HCEC 1CT (cell line): ENCODE measurements around the gene UMAD1.
A peak's percentile ranks its signal among the peaks of the same experiment; 100 is the strongest.

Experiments used
- DNase-seq: peaks from one replicate; pipeline ENCODE4 v3.0.0-alpha.2; 2017

Gene UMAD1

GRCh38 chr7:7897949-7898515 lies 257.5 kb downstream of the UMAD1 start:
- no peak for DNase-seq

DNA sequence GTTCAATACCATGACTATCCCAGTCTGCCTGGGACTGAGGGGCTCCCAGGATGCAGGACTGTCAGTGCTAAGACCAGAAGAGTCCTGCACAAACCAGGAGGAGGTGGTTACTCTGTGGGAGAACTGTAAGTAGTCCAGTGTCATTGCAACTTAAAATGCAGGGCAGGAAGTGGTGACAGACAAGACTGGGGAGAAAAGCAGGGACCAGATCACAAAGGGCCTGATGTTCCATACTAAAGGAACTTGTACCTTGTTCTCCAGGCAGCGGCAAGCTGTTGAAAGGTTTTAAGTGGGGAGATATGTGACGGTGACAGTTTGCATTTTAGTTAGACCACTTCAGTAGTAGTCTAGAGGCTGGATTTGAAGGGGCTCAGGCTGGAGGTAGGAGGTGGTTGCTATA lies 262.3 kb downstream of the UMAD1 start:
- no peak for DNase-seq

DNA sequence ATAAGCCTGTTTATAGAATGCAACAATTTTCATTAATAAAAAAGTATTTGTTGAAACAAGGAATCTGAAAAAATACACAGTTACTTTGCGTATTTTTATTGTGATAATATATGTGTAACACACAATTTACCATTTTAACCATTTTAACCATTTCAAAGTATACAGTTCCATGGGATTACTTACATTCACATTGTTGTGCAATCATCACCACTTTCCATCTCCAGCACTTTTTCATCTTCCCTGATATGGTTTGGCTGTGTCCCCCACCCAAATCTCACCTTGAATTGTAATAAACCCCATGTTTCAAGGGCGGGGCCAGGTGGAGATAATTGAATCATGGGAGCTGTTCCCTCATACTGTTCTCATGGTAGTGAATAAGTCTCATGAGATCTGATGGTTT lies 266.8 kb downstream of the UMAD1 start:
- no peak for DNase-seq

- DNase-seq = no peak
Observed at GRCh38 chr7:7908622-7909145, 268.1 kb downstream of the UMAD1 start.

DNA sequence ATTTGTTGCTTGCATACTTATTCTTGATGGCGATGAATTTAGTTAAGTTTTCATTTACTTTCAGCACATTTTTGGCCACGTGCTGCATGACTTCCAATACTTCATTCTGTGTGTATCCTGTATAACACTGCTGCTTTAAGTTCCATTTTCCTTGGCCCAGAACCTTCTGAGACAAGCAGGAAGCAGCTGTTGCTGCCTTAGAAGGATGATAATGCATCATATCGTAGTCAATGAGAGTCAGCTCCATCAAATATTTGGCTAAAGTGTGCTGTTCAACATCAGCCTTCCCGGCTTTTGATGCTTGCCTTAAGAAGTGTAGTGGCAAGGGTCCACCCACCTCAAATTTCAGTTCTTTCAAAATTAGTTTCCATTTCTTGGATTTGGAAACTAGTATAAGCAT lies 268.8 kb downstream of the UMAD1 start:
- no peak for DNase-seq

GRCh38 chr7:7911369-7912123 lies 271.0 kb downstream of the UMAD1 start:
- DNase-seq = peak; percentile 75

GRCh38 chr7:7912937-7913336 lies 272.4 kb downstream of the UMAD1 start:
- DNase-seq = no peak

- peak; percentile 52 for DNase-seq
Observed at GRCh38 chr7:7913504-7913903, 273.0 kb downstream of the UMAD1 start.

GRCh38 chr7:7914547-7914946 lies 274.0 kb downstream of the UMAD1 start:
- DNase-seq = no peak

DNA sequence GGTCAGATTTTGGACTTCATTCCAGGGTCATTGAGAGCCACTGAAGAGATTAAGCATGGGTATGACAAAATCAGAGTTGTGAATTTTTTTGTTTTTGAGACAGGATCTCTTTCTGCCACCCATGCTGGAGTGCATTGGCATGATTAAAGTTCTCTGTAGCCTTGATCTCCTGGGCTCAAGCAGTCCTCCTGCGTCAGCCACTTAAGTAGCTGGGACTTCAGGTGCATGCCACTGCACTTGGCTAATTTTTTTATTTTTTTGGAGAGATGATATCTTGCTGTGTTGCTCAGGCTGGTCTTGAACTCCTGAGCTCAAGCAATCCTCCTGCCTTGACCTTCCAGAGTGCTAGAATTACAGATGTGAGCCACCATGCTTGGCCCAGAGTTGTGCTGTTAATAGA lies 275.5 kb downstream of the UMAD1 start:
- no peak for DNase-seq

DNA sequence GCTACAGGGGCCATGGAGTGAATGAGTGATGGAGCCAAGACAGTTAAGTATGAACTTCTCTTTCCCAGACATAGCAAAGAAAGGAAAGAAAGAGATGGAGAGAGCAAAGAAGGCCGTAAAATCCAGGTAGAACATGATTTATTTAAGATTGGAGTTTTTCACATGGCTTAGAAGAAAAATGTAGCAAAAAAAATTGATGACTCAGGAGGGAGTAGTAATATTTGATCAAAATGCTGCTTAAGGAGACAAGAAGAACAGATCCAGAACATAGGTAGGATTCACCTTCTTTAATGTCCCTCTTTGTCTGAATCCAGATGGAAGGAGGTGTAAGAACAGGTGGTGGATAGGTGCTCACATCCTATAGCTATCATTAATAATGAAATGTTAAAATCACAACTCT lies 277.0 kb downstream of the UMAD1 start:
- no peak for DNase-seq

DNA sequence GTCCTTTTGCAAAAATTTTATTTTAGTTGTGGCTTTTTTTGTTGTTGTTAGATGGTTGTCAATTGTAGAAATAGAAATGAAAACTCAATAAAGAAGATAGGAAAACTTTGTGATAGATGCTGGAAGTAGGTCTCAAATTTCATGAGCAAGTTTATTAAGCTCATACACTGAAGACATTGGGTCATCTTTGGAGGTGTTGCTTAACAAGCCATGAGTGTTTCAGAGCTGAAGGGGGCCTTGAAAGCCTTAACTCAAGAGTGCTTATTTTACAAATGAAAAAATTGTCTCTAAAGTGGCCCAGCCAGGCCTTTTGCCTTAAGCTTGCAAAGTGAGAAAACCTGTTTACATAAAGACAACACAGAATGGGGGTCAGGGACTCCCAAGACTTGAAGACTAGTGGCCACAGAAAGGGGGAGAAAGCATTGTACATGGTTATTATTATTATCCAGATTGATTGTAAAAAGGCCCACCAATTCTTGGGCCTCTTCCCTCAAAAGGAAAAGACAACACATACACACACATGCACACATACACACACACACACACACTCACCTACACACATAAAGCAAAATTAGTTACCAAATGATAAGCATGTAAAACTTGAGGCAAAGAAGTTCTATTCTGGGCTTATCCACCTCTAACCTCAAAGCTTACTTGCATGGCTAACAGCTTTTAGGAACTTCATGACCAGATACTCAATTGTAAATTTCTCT lies 278.3 kb downstream of the UMAD1 start:
- DNase-seq = no peak

- no peak for DNase-seq
Observed at GRCh38 chr7:7919449-7919945, 278.9 kb downstream of the UMAD1 start.

- no peak for DNase-seq
Observed at GRCh38 chr7:7920056-7920455, 279.5 kb downstream of the UMAD1 start.

DNA sequence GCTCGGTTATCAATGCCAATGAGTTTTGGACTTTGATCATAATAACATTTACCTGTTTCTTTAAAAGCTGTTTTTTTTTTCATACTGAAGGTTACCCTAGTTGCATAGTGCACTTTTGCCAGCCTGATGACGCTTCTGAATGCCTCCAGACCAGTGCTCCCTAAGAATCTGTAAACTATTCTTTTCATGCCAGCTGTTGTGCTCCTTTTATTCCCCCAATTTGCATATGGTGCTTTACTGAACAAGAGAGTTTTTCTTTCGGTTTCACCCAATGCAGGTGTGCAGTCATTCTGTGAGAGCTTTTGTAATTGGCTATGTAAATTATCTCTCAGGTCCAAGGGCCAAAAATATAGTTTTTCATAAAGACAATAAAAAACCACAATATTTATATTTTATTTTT lies 279.9 kb downstream of the UMAD1 start:
- no peak for DNase-seq

DNA sequence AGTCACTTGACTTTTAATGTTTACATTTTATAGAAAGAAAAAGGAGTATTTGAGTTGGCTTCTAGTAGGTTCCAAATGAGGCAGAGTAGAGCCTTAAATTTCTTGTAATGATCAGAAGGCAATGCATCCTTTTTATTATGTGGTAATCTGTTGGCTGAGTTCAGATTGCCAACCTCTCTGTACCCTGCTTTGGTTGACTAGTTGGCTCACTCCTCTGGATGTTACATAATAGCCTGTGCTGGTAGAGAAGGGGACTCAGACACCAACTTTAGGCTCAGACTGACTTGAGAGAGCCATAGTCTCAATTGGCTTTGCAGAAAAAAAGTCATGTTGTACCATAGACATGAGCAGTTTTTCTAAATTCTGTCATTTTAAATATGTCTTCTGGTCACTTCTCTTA lies 281.3 kb downstream of the UMAD1 start:
- no peak for DNase-seq

GRCh38 chr7:7922684-7923385 lies 282.3 kb downstream of the UMAD1 start:
- no peak for DNase-seq

DNA sequence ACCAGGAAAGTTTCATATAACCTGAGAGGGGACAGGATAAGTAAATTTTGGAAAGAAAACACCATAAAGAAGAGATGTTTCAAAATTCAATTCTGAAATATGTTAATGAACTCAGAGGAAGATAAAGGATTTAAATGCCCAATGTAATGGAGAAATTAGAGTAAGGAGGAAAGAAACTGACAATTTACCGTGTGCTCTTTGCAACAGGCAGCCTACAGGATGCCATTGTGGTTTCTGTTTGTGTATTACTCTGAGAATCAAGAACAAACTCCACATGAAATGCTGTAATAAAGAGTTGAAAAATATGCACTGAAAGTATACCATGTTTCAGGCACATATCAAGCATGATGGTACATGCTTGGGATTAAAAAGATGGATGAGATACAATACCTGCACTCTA lies 283.3 kb downstream of the UMAD1 start:
- no peak for DNase-seq

- DNase-seq = no peak
Observed at GRCh38 chr7:7924303-7924702, 283.8 kb downstream of the UMAD1 start.
